Kidney (tissue), 14 donors: ENCODE results near the gene DCAF5. TPM values are rescaled to one million over a fixed set of nuclear protein-coding genes. Genes with fewer than 3 reads are reported as not detected.
A peak's percentile ranks its signal among the peaks of the same experiment; 100 is the strongest.

Source experiments
- DNase-seq, 5 donors: peaks; one replicate each; pipeline ENCODE4 v3.0.0-alpha.2; 2013 to 2020
- FAIRE-seq: peaks from 2 replicates; lab custom pipeline; 2012; peaks lifted over from hg19 to GRCh38; lab: Jason Lieb, UNC
- H3K27ac ChIP-seq, 2 donors: one replicate each; pipeline ENCODE4 v1.7.0; 2013; ENCODE audit warnings: low read depth in 2 of 2, low read length in 2 of 2, inconsistent platforms in 1 of 2
- H3K27me3 ChIP-seq: one replicate; pipeline ENCODE4 v1.7.1; 2013; ENCODE audit warnings: low read length, inconsistent platforms; ENCODE audit not compliant: control insufficient read depth, insufficient read depth
- H3K36me3 ChIP-seq, 3 donors: one replicate each; pipeline versions ENCODE4 v1.7.0 to v1.7.1; 2013; ENCODE audit warnings: low read length in 3 of 3, control low read depth in 1 of 3, inconsistent platforms in 1 of 3; ENCODE audit not compliant: insufficient read depth in 3 of 3, control insufficient read depth in 2 of 3
- H3K4me1 ChIP-seq, 3 donors: one replicate each; pipeline versions ENCODE4 v1.7.0 to v1.7.1; 2013; ENCODE audit warnings: low read length in 3 of 3, inconsistent platforms in 1 of 3, low read depth in 1 of 3; ENCODE audit not compliant: control insufficient read depth in 2 of 3, insufficient read depth in 2 of 3
- H3K4me3 ChIP-seq, 3 donors: one replicate each; pipeline versions ENCODE4 v1.7.0 to v1.8.1; 2013; ENCODE audit warnings: low read length in 3 of 3, control low read depth in 1 of 3, inconsistent platforms in 1 of 3
- H3K9ac ChIP-seq, 3 donors: one replicate each; pipeline versions ENCODE4 v1.7.0 to v1.7.1; 2013; ENCODE audit warnings: low read length in 3 of 3, control low read depth in 1 of 3, inconsistent platforms in 1 of 3
- H3K9me3 ChIP-seq, 3 donors: one replicate each; pipeline versions ENCODE4 v1.7.0 to v1.7.1; 2013; ENCODE audit warnings: low read length in 3 of 3, control low read depth in 1 of 3, inconsistent platforms in 1 of 3; ENCODE audit not compliant: control insufficient read depth in 2 of 3, insufficient read depth in 1 of 3
- intact Hi-C: fragments of 100-400 bp; cut with DNase I; formaldehyde crosslinking; loops from one replicate; pipeline ENCODE4 v1.11.1; 2022
- polyA plus RNA-seq: library from polyadenylated mRNA; stranded (reverse); fragments of 350-450 nt; fragmentation: Illumina TruSeq; extraction: RNeasy Lipid Tissue Mini Kit (QIAGEN cat#74804); gene quantifications from one replicate; pipeline ENCODE4 v1.2.3, GENCODE V29; 2014; ENCODE audit warnings: low read depth, low replicate concordance; ENCODE audit not compliant: insufficient read depth
- total RNA-seq: library from RNA; stranded (reverse); fragmentation: NEBNext Ultra II Directional; extraction: Animal tissue kit (Norgen Biotek cat#: 25700); gene quantifications from one replicate; pipeline ENCODE4 v1.2.1, GENCODE V29; 2021
- TF ChIP-seq, protein P1 (sequence below): IDR thresholded peaks from 3 replicates; pipeline ENCODE4 v1.5.1; 2012; ENCODE audit warnings: mild to moderate bottlenecking, moderate library complexity, borderline replicate concordance; ENCODE audit not compliant: insufficient read depth; ENCODE audit errors: extremely low read depth
- donor health status: control.
- donor health status: control.
- donor health status: control.
- donor health status: control.
- donor health status: control.
- donor health status: DM: yes; HTN: yes; CAD: no.
- donor health status: Normal renal cell carcinoma (clear cell type).

Gene DCAF5
- total and polyA plus RNA-seq, 2 donors from 2014 or later, result 17.3 to 51.0 TPM

DNA sequence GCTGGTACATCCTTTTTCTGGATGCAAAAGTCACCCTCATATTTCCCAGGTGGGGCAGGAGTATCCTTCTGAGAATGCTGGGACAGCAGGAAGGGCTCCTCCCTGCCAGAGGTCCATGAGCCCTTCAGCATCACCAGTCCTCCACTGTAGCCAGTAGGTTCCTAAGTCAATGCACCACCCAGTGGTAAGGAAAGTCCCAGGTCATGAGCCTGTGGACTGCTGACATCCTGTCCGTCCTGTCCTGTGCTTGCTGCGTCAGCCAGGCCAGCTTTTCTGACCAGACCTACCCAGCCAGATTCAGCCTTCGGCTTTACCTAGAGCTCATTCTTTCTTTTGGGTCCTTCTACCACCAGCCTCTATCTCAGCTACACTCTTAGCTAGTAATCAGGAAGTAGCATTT lies 150.8 kb downstream of the DCAF5 start:
- Histone ChIP-seq H3K4me3 (no peak overlapping the region), H3K36me3 (no peaks in the 10 kb centered on the region), H3K27ac (no peak overlapping the region), H3K4me1 (no peaks in the 10 kb centered on the region), H3K9me3 (no peaks in the 10 kb centered on the region), H3K27me3 (no peaks in the 10 kb centered on the region), H3K9ac (no peak overlapping the region)
- intact Hi-C loops, result no loop called here
- DNase-seq, result peak in 1 of 5 donors; percentile 48
- FAIRE-seq, result no peak
- TF ChIP-seq, protein P1, sequence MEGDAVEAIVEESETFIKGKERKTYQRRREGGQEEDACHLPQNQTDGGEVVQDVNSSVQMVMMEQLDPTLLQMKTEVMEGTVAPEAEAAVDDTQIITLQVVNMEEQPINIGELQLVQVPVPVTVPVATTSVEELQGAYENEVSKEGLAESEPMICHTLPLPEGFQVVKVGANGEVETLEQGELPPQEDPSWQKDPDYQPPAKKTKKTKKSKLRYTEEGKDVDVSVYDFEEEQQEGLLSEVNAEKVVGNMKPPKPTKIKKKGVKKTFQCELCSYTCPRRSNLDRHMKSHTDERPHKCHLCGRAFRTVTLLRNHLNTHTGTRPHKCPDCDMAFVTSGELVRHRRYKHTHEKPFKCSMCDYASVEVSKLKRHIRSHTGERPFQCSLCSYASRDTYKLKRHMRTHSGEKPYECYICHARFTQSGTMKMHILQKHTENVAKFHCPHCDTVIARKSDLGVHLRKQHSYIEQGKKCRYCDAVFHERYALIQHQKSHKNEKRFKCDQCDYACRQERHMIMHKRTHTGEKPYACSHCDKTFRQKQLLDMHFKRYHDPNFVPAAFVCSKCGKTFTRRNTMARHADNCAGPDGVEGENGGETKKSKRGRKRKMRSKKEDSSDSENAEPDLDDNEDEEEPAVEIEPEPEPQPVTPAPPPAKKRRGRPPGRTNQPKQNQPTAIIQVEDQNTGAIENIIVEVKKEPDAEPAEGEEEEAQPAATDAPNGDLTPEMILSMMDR, result peak; percentile 46

GRCh38 chr14:69001375-69001774 lies 151.5 kb downstream of the DCAF5 start:
- FAIRE-seq (no peak), DNase-seq (no peak)
- Histone ChIP-seq H3K27ac (no peak overlapping the region), H3K9ac (no peak overlapping the region), H3K4me1 (no peaks in the 10 kb centered on the region), H3K36me3 (no peaks in the 10 kb centered on the region), H3K9me3 (no peaks in the 10 kb centered on the region), H3K27me3 (no peaks in the 10 kb centered on the region), H3K4me3 (no peak overlapping the region)
- TF ChIP-seq, protein P1, result no peak
- intact Hi-C loops, result no loop called here

Other genes starting within 250 kb of the DCAF5 start
- 184 TPM for gene ACTN1, start 173.8 kb downstream of the DCAF5 start, total RNA-seq
- 20.1 TPM for gene ACTN1, start 173.8 kb downstream of the DCAF5 start, polyA plus RNA-seq
- gene EXD2, start 38.4 kb upstream of the DCAF5 start, total RNA-seq, result 24.5 TPM
- 13.7 TPM for gene EXD2, start 38.4 kb upstream of the DCAF5 start, polyA plus RNA-seq
- 13.1 TPM for gene GALNT16, start 107.0 kb upstream of the DCAF5 start, total RNA-seq
- 15.2 TPM for gene GALNT16, start 107.0 kb upstream of the DCAF5 start, polyA plus RNA-seq
- gene ERH, start 245.2 kb upstream of the DCAF5 start, total RNA-seq, result 168 TPM
- 193 TPM for gene ERH, start 245.2 kb upstream of the DCAF5 start, polyA plus RNA-seq
- gene SLC39A9, start 245.6 kb upstream of the DCAF5 start, total RNA-seq, result 77.7 TPM
- gene SLC39A9, start 245.6 kb upstream of the DCAF5 start, polyA plus RNA-seq, result 45.9 TPM